Mammary epithelial cell (primary cell): ENCODE results near the gene SP2.

ENCODE experiments used
- EZH2 ChIP-seq: IDR thresholded peaks from 2 replicates; pipeline ENCODE4 v1.6.1; 2012; ENCODE audit warnings: low read length, inconsistent platforms, borderline replicate concordance
- TF ChIP-seq, protein P1 (sequence below), 2 donors: IDR thresholded peaks in 1 of 2; conservative IDR thresholded peaks in 1 of 2; 2 replicates each; pipeline ENCODE4 v1.5.1; 2011 to 2012; ENCODE audit warnings: inconsistent platforms in 2 of 2, low read length in 2 of 2, mild to moderate bottlenecking in 2 of 2, control low read depth in 1 of 2, low read depth in 1 of 2; ENCODE audit not compliant: insufficient read depth in 1 of 2; ENCODE audit errors: extremely low read depth in 1 of 2

DNA sequence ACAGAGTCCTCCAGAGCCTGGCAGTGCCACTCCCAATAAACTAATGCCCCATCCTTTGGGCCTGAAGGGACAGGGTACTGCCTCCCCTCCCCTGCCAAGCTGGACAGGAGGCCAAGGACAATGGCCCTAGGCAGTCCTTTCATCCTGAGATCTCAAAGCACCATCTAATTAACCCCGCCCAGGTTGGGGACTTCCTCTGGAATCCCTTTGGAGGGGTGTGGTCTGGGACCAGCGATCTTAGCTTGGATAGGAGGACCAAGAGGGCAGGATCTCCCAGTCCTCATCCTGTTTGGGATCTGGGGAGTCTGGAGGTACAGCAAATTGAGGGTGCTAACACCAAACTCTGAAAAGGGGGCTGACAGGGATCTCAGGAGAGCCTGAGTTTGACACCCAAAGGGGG, 26.9 kb upstream of the SP2 start:
- TF ChIP-seq, protein P1, sequence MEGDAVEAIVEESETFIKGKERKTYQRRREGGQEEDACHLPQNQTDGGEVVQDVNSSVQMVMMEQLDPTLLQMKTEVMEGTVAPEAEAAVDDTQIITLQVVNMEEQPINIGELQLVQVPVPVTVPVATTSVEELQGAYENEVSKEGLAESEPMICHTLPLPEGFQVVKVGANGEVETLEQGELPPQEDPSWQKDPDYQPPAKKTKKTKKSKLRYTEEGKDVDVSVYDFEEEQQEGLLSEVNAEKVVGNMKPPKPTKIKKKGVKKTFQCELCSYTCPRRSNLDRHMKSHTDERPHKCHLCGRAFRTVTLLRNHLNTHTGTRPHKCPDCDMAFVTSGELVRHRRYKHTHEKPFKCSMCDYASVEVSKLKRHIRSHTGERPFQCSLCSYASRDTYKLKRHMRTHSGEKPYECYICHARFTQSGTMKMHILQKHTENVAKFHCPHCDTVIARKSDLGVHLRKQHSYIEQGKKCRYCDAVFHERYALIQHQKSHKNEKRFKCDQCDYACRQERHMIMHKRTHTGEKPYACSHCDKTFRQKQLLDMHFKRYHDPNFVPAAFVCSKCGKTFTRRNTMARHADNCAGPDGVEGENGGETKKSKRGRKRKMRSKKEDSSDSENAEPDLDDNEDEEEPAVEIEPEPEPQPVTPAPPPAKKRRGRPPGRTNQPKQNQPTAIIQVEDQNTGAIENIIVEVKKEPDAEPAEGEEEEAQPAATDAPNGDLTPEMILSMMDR (conservative IDR thresholded peaks at IDR 0.05 in 1 of 2, IDR thresholded peaks at IDR 0.05 in 1 of 2; ENCODE audit: extremely low read depth in 1 of 2, insufficient read depth in 1 of 2, low read depth in 1 of 2, low read length in 2 of 2): no peak
- TF ChIP-seq EZH2: no peak
